ENCODE measurements around the gene ATF6.

Gene ATF6

DNA sequence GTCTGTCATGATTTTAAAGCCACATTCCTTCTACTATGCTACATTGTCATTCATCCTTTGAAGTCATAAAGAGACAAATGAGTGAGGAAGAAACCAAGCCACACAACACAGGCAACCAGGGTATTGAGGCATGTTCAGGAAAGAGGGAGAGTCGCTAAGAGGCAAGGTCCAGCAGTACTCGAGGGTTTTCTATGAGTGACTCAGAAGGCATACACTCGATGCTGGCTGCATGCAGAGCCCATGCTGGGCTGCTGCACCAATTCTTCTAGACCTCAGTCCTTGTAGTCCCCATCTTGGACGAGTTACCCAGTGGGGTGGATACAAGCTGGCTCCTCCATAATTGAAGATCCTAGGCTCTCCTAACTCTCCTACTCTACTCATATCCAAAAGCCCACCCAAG lies 199.9 kb downstream of the ATF6 start:
- DNase-seq (no peak), ATAC-seq (no peak)

DNA sequence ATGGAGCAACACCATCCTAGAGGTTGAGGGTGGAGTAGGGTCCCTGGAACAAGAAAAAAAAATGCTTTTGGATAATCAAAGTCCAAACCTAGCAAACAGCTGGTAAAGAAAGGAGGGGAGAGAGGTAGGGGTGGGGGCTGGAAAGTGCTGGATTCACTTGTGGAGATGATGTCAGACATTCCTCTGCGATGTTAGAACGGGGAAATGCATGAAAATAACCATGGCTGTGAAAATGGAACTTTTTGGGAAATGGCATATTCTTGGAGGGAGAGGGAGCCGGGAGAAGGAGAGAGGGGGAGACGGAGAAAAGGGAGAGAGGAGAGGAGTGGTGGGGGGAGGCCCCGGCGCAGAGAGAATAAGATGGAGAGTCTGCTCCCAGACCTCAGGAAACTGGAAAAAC lies 203.9 kb downstream of the ATF6 start:
- DNase-seq (no peak), ATAC-seq (no peak)

DNA sequence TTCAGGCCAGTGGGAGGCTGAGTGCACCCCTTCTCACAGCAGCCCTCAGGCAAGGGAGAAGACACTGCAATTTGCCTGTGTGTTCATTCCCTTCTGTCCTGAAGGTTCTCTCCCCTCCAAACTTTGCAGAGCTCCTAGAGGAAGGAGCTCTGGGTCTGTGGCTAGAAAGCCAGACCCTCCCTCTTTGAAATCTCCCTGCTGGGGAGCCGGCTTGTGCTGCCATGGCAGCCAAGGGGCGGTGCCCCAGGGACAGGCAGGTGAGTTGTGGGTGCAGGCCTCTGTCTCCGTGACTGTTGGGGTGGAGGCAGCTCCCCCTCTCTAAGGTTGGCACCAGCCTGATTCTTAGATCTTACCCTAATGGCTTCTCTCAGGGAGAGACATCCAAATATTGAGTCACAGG lies 204.5 kb downstream of the ATF6 start:
- ATAC-seq (no peak), DNase-seq (no peak)

DNA sequence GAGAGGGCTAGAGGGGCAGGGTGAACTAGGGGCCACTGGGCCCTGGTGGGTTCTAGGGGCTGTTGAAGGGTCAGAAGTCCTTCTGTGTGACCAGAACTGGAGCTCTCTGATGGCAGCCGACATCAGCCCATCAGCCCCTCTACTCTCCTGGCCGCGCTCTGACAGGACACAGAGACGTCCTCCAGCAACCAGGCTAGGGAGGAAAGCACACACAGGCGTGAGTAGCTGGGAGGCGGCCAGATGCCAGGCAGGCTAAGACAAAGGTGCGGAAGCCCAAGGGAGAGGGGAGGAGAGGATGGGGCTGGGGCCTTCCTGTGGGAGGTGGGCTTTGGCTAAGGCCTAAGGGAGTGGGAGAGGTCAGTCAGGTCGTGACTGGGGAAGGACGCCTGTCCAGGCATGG lies 206.7 kb downstream of the ATF6 start:
- DNase-seq (no peak), ATAC-seq (no peak)

DNA sequence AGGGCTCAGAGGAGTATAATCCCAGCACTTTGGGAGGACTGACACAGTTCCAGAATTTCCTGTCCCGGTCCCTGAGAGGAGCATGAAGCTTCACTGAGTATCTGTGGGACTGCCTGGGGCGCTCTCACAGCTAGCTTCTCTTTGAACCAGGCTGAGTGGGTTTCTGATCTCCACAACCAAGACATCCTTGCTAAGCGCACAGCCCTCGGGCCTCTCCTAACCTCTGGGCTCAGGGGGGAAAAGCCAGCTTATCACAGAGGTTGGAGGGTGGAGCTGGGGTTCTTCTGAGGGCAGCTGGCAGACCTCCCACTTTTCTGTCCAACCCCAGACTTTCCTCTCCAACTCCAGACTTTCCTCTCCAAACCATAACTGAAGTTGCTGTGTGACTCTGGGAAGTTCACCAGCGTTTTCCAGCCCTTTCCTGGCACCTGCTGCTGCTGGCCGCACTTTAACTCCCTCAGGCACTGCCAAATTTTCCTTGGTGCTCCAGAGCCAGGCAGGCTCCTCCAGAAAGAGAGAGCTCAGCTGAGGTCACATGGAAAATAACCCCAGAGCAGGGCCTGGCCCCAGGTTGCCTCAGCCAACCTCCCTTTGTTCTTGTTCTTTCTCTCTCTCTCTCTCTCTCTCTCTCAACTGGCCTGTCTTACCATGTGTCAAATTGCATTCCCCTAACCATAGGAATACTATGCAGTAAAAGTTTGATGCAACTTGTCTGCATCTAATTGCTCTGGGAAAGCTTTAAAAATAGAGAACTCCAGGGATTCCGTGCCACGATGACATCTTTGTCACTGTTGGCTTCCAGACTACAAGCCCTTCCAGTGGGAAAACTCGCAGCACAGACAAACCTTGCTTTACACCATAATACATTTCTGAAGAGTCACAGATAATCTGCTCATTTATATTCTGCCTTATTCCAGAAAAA lies 208.1 kb downstream of the ATF6 start:
- DNase-seq (no peak), ATAC-seq (no peak)

DNA sequence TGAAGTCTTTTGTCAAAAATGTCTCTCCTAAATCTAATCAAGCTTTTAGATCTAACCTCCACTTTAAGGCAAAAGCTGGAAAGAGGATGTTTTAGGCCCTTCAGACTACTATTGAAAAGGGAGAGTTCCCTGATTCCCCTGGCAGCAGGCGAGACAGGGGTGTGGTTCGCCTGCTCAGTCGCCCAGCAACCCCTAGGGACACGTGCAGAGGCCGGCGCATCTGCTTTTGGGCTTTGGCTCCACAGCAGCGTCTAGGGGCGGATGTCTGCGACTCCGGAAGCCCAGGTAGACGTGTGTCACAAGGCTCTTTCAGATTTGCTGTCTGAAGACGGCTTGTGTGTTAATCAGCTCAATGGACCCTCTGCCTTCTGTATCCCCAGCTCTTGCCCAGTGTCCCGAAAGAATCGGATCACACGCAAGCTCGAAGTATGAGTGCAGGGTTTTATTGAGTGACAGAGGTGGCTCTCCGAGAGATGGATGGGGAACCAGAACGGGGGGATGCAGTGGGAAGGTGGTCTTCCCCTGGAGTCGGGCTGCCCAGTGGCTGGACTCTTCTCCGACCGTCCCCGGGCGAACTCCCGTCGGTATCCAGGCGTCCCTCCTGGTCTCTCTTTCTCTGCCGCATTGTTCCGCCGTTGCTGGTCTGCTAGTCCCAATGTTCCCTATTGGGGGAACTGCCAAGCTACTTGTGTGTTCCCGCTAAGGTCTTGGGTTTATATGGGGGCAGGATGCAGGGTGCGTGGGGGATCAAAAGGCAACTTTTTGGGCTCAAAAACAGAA lies 212.1 kb downstream of the ATF6 start:
- ATAC-seq (no peak), DNase-seq (no peak)

DNA sequence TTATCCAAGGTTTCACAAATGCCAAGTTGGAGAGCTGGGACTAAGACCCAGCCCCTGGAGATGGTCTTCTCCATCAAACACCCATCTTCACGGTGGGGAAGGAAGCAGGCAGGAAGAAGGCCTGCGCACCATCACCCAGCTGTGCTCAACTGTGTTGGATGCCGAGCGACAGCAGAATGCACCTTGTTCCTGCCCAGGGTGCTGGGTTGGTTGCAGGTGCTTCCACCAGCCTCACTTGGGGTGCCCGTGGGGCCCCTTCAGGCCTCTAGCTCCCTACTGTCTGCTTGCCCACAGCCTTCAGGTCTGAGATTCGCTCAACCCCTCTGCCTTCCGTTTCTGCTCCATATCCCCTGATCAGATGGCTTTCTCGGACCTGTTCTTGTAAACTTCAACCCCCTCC lies 215.0 kb downstream of the ATF6 start:
- DNase-seq (no peak), ATAC-seq (no peak)

DNA sequence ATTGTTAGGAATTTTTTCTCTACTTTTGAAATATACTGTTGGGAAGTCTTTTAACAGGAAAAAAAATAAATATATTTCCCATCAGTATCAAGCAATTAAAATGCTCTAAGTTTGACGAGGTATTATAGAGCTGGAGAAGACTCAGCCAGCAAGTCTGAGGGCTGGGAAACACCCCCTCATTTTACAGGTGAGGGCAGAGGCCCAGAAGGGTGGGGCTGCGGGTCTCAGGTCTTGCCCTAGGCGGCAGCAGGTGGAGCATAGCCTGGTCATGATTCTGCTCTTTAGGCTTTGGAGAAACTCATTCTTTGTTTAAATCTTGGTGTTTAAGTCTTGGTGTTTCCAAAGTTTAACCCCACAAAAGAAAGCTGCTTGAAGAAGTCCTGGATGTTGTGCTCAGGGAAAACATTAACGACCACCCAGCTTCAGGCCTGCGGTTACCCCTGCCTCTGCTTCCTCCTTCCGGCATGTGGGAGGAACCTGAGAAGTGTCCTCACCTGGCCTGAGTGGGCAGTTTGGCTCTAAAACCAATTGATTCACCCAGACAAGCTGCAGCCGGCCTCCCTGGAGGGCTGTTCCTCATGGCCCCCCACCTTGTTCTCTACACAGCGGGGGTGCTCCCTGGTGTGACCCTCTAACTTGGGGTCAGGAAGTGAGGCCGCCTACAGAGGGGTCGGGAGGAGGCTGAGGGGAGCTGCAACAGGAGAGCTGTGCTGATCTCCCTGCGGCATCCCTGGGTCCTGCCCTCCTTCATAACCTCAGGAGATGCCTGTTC lies 215.8 kb downstream of the ATF6 start:
- DNase-seq (no peak), ATAC-seq (no peak)

DNA sequence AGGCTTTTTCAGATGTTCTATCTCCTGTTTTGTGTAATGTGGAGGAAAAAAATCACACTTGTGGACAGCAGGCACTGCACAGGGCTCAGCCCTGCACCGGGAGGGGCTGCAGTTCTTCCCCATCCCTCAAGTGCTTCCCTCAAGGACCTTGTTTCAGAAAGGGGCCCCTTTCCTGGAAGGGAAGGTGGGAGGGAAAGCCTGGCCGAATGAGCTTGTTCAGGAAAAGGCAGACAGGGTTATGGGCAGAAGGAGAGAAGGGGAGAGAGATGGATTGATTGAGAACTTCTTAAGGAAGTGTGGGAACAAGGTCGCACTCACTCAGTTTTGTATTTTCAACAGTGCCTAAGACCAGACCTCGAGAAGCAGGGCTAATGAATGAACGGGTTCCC lies 216.4 kb downstream of the ATF6 start:
- ATAC-seq (no peak), DNase-seq (no peak)

DNA sequence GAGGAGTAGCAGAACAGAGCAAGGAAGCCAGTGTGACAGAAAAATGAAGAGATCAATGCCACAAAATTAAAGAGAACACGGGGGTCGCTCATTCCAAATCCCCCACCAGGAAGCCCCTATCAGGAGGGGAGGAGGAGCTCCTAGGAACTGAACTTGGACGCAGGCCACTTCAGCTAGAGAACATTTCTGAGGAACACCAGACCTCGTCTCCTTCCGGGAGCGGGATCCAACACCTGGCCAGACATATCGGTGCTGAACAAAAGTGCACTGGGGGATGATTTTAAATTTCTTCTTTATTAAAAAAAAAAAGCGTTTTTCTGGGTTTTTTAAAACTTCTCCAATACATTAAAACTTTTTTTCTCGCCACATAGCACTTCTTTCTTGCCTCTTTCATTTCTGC lies 216.8 kb downstream of the ATF6 start:
- ATAC-seq (no peak), DNase-seq (no peak)

DNA sequence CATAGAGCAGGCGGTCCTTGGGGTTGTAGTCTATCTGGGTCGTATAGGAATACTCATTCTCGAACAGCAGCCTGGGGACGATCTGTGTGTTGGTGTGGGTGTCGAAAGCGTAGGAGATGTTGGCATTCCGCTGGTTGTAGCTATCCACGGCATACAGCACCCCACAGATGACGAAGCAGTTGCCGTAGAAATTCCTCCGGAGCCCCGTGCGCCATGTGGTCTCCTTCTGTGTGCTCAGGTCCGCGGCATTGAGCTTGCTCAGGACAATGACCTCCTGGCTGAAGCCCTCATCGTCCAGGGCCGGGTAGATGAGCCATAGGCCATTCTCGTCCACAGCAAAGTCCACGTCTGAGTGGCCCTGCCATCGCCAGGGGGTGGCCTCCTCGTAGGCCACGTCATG lies 217.6 kb downstream of the ATF6 start:
- ATAC-seq (no peak), DNase-seq (no peak)

DNA sequence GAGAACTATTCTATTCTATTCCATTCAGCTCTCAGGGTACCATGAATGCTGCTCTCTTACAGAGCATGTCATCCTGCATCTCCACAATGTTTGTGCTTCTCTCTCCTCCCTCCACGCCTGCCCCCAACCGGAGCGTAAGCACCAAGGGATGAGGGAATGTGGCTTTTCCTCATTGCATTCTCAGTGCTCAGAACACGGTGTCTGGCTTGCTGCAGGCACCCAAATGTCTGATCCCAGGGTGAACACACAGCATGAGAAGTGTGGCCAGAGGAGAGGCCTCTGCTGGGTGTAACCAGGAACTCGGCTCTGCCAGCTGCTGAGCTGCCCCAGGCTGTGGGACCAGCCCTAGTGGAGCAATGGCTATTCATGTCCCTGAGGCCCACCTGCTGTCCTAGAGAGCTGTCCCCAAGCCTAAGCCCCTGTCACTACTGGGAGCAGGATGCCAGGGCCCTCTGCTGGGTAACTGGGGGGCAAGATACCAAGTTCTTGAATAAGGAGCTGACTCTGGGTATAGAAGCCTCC lies 219.2 kb downstream of the ATF6 start:
- DNase-seq (no peak), ATAC-seq (no peak)

DNA sequence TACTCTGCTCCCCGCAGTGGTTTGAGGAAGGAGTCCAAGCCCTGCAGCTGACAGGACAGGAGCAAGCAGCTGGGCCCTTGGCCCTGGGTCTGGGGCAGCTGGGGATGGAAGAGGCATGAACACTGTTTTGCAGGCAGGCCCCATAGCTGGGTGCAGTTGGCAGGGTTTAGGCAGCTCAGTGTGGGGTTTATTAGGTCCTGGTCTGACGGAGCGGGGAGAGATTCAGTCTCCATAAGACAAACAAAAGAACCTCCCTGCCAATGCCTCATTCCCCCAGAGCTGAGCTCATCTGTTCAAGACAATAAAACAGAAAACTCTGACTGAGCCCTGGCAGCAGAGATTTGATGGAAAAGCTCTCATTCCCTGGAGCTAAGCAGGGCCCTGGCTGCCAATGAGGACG lies 220.2 kb downstream of the ATF6 start:
- DNase-seq: no peak
- no peak for ATAC-seq

DNA sequence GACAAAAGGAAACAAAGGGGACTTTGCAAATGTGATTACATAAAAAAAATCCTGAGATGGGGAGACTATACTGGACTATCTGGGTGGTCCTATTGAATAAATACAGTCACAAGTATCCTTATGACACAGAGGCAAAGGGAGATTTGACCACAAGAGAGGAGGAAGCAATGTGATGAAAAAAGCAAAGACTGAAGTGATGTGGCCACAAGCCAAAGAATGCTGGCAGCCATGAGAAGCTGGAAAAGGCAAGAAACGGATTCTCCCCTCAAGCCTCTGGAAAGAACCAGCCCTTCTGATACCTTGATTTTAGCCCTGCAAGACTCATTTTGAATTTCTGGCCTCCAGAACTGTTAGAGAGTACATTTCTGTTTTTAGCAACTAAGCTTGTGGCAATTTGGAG lies 221.2 kb downstream of the ATF6 start:
- no peak for ATAC-seq
- DNase-seq: no peak

DNA sequence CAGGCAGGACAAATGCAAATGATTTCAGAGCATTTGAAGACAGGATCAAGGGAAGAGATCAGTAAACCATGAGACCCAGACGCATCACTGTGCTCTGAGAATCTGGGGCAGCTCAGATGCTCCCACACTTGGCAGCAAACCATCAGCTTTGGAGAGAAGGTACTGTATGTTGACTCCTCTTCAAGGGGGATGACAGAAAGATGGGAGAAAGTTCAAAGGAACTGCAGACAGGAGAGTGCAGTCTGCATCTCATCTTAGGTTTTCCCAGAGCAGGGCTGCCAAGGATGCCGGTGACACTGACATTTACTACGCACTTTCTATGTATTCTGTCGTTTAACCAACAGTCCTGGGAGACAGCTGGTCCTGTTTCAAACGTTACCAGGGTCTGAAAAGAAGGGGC lies 221.8 kb downstream of the ATF6 start:
- ATAC-seq (no peak), DNase-seq (no peak)

DNA sequence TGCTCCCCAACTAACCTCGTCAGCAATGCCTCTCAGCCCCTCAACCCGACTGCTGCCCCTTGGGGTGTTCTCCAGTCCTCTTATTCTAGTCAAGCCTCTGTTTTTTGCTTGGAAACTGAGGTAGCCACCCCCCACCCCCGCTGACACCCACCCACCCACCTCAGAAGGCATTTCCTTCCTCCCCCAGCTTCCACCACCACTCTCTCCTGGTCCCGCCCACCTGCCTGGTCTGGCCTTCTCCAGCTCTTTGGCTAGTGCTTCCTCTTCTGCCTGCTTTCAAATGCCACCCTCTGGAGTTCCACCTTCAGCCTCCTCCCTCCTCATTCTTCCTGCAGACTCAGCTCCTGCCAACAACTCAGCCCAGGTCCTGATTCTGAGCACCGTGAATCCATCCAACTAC lies 222.3 kb downstream of the ATF6 start:
- ATAC-seq (no peak), DNase-seq (no peak)

DNA sequence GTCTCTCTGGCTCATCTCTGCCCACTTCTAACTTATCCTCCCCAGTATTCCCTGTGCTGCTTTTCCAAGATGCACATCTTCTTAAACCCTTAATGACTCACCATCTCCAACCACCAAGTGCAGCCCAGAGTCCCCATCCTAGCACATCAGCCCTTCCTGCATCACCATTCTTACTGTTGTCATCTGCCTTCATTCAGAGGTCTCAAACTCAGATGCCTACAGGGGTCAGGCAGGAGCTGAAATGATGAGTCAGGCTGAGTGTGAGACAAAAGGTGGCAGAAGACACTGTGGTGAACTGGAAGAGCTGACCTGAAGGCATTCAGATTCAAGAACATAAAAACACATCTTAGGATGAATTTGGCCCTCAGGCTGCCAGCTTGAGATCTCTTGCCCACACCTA lies 223.0 kb downstream of the ATF6 start:
- ATAC-seq: no peak
- no peak for DNase-seq

DNA sequence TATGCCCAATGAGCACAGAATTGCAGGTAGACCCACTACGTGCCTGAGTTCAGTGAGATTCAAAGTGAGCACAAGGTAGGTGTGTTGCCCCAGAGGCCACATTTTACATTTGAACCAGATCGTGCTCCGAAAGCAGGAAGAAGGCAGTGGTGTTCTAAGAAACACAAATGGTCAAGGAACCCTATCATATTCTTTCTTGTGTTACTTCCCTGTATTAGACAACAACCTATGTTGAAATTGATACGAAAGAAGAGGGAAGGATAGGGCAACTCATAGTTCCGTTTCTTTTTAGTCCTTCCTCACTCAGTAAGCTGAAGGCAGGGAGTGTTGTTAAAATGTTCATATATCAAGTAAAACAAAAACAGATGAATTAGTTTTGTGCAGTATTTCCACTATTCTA lies 223.7 kb downstream of the ATF6 start:
- no peak for ATAC-seq
- DNase-seq: no peak

DNA sequence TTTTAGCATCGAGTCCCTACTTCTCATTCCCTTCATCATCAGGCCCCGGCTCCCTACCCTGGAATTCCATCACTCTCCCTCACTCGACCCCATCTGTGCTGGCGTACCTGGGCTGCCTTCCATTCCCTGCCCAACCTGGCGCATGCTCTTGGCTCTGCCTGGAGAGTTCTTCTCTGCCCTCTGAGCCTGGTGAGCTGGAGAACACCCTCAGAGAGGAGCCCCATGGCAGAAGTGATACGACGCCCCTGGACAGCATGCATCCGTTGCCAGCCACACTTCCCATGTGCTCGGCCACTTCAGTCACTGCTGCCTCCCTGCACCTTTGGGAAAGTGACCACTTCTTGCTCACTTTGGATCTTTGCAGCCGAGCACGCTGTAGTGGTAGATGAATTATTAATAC lies 227.5 kb downstream of the ATF6 start:
- no peak for DNase-seq
- ATAC-seq: no peak

DNA sequence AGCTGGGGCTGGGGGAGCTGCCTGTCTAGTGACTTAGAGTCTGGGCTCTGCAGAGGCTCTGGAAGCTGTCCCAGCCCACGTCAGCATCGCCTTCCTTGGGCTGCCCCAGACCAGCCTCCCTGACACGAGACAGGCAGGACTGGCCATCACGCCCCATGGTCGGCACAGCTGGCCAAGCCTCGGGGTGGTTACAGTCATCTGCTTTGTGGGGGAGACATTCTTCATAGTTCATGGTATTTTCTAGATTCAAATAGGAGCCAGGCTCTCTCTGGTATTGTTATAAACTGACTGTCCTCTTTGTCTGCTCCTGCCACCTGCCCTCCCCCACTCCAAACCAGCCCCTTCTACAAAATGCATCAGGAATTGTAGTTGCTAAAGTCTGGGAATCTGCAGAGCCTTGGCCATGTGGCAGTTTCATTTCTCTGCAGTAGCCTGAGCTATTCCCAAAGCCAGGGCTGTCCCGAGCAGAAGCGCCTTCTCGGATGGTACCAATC lies 228.1 kb downstream of the ATF6 start:
- ATAC-seq (no peak), DNase-seq (no peak)

DNA sequence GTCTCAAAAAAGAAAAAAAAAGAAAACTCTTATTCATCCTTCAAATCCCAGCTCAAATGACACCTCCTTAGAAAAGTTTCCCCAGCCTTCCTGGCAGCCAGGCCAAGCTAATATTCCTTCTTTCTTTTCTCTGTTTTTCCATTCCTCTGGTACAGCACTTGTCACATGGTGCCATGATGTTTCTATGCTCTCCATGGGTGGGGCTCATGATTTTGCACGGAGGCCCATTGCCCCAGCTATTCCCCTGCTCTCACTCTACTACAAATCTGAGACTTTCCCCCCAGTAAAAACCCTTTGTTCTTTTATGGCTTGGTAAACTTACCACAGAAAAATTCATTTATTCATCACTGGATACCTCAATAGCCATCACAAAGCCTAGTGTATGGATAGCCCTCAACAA lies 231.0 kb downstream of the ATF6 start:
- no peak for ATAC-seq

DNA sequence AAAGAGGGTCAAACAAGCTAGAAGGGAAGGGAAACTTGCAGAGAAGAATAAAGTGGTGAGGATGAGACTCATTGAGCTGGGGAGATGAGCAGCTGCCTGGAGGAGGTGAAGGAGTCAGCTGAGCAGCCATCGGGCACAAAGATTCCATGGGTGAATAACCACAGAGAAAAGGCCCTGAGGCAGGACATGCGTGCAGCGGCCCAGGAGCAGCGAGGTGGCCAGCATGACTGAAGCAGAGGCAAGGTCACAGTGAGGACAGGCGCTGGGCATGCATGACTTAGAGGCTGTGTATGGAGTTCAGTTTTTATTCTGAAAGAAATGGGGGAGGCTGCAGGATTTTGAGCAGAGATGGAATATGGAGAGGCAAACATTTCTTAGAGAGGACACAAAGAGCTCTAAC lies 232.7 kb downstream of the ATF6 start:
- no peak for ATAC-seq

More for the DNA sequence above, 231.0 kb downstream of the ATF6 start:
- no peak for DNase-seq

More for the DNA sequence above, 232.7 kb downstream of the ATF6 start:
- no peak for DNase-seq

Measured in stimulated activated naive CD8-positive, alpha-beta T cell treated with anti-CD3 and anti-CD28 coated beads, Interleukin-15, Interleukin-2, amounts not matched to agents 100 U/mL and 50 U/mL, for 24 hours (primary cell).